Measurements from ENCODE around the gene TNIP2.
"Not testable (repeated sequence)": the region's sequence is repeated elsewhere in the genome, so short reads cannot be mapped to it uniquely, and the experiment has no call there.

TNIP2 gene

DNA sequence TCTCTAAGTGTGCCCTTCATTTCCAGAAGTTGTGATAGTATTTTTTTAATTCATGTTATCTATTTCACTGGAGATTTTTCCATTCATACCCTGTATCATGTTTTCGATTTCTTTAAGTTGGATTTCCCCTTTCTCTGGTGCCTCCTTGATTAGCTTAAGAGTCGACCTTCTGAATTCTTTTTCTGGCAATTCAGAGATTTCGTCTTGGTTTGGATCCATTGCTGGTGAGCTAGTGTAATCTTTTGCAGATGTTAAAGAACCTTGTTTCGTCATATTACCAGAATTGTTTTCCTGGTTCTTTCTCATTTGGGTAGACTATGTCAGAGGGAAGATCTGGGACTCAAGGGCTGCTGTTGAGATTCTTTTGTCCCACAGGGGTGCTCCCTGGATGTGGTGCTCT, 27.7 kb upstream of the TNIP2 start:
- TF ChIP-seq, protein P1, sequence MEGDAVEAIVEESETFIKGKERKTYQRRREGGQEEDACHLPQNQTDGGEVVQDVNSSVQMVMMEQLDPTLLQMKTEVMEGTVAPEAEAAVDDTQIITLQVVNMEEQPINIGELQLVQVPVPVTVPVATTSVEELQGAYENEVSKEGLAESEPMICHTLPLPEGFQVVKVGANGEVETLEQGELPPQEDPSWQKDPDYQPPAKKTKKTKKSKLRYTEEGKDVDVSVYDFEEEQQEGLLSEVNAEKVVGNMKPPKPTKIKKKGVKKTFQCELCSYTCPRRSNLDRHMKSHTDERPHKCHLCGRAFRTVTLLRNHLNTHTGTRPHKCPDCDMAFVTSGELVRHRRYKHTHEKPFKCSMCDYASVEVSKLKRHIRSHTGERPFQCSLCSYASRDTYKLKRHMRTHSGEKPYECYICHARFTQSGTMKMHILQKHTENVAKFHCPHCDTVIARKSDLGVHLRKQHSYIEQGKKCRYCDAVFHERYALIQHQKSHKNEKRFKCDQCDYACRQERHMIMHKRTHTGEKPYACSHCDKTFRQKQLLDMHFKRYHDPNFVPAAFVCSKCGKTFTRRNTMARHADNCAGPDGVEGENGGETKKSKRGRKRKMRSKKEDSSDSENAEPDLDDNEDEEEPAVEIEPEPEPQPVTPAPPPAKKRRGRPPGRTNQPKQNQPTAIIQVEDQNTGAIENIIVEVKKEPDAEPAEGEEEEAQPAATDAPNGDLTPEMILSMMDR (IDR thresholded peaks at IDR 0.05; ENCODE audit: borderline replicate concordance, insufficient read depth, low read depth, low read length): no peak
- no peak overlapping the region for H3K4me3 ChIP-seq (ENCODE audit: low read depth, low read length)

DNA sequence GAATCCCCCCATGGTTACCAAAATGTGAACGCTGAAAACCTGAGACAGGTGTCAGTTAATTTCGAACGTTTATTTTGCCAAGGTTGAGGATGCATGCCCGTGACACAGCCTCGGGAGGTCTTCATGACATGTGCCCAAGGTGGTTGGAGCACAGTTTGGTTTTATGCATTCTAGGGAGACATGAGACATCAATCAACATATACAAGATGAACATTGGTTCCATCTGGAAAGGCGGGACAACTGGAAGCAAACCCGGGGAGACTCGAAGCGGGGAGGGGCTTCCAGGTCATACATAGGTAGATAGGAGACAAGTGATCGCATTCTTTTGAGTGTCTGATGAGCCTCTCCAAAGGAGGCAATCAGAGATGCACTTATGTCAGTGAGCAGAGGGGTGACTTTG, 25.8 kb upstream of the TNIP2 start:
- TF ChIP-seq, protein P1 (IDR thresholded peaks at IDR 0.05; ENCODE audit: borderline replicate concordance, insufficient read depth, low read depth, low read length): no peak

DNA sequence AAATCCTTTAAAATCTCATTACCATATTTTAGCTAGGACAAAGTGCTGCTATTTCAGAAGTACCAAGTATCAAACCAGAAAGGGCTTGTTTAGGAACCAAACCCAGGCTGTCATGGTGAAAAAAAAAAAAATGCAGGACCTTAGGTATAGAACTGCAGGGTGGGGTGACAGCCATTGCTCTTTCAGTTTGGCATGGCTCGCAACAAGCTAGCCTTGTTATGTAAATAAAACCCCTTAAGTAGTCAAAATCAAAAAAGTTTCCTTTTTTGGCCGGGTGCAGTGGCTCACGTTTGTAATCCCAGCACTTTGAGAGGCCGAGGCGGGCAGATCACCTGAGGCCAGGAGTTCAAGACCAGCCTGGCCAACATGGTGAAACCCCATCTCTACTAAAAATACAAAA, 24.5 kb upstream of the TNIP2 start:
- H3K4me3 ChIP-seq (ENCODE audit: low read depth, low read length): not testable (repeated sequence)

More for the DNA sequence above, 25.8 kb upstream of the TNIP2 start:
- H3K4me3 ChIP-seq (ENCODE audit: low read depth, low read length): no peak overlapping the region

DNA sequence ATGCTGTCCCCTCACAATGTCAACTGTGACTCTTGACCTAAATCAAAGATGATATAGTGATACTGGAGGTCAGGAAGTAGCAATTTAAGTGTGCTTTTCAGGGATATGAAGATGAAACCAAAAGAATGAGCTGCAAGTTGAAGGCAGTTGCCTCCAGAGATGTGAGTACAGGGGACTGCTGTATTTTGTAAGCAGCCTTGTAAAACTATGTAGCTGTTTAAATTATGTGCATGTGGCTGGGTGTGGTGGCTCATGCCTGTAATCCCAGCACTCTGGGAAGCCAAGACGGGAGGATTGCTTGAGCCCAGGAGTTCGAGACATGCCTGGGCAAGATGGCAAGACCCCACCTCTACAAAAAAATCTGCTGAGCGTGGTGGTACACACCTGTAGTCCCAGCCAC, 15.1 kb upstream of the TNIP2 start:
- no peak overlapping the region for H3K4me3 ChIP-seq (ENCODE audit: low read depth, low read length)
- TF ChIP-seq, protein P1 (IDR thresholded peaks at IDR 0.05; ENCODE audit: borderline replicate concordance, insufficient read depth, low read depth, low read length): no peak

DNA sequence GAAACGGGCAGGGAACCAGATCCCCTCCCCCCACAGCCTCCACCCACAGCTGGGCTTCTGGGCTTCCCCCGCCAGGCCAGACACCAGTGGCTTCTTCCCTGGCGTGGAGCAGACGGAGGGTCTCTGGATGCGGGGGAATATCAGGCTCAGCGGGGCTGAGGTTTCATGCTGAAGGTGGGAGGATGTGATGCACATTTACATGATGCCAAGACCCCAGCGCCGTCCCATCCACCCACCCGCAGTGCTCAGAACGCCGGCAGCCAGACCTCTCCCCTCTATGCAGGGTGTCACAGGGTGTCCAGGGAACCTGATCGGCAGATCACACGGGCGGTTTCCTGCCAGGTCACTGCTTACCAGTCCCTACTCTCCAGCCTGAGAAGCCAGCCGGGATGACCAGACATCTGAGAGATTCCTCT, 12.8 kb upstream of the TNIP2 start:
- TF ChIP-seq, protein P1 (IDR thresholded peaks at IDR 0.05; ENCODE audit: borderline replicate concordance, insufficient read depth, low read depth, low read length): no peak
- no peak overlapping the region for H3K4me3 ChIP-seq (ENCODE audit: low read depth, low read length)

DNA sequence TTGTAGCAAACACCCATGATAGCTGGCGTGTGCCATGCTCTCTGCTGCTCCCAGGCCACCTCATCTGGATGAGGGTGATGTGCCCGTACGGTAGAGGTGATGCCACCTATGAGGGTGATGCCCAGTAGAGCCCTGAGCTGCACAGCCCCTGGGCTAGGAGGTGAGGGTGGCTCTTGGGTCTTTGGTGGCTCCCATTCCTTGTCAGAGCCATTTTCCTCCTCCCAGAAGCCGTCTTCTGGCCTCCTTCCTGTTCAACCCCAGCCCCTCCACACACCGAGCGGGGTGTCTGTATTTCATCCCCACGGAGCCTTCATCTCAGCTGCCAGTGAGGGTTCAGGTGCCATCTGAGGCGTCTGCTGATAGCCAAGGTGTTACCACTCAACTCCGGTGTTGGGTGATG, 12.0 kb upstream of the TNIP2 start:
- H3K4me3 ChIP-seq (ENCODE audit: low read depth, low read length): no peak overlapping the region
- TF ChIP-seq, protein P1 (IDR thresholded peaks at IDR 0.05; ENCODE audit: borderline replicate concordance, insufficient read depth, low read depth, low read length): no peak

DNA sequence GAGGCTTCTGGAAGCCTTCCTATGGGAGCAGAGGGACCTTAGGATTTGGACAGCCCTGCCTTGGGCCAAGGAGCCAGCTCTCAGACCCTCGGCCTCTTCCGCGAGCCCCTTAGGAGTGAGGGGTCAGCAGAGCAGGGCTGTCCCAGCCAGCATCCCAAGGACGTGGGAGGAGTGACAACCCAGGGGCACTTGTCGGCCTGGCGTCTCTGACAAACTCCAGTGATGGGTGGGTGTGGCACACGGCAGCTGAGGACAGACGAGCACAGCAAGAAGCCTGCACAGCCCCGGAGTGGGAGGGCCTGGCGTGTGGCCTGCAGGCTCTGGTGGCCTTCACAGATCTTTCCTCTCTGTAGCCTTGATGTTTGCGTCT, 11.6 kb upstream of the TNIP2 start:
- H3K4me3 ChIP-seq (ENCODE audit: low read depth, low read length): no peak overlapping the region
- TF ChIP-seq, protein P1 (IDR thresholded peaks at IDR 0.05; ENCODE audit: borderline replicate concordance, insufficient read depth, low read depth, low read length): no peak
